GM20431 (cell line): ENCODE results near the gene SSBP3.
"Not testable (repeated sequence)": the region's sequence is repeated elsewhere in the genome, so short reads cannot be mapped to it uniquely, and the experiment has no call there.

Source experiments
- in situ Hi-C: fragments of 300-500 bp; cut with MseI, MboI; formaldehyde crosslinking; loops from one replicate; pipeline ENCODE4 v1.15.0; 2020; ENCODE audit warnings: low sequenced_read_pairs; ENCODE audit not compliant: unreplicated experiment

The SSBP3 gene

DNA sequence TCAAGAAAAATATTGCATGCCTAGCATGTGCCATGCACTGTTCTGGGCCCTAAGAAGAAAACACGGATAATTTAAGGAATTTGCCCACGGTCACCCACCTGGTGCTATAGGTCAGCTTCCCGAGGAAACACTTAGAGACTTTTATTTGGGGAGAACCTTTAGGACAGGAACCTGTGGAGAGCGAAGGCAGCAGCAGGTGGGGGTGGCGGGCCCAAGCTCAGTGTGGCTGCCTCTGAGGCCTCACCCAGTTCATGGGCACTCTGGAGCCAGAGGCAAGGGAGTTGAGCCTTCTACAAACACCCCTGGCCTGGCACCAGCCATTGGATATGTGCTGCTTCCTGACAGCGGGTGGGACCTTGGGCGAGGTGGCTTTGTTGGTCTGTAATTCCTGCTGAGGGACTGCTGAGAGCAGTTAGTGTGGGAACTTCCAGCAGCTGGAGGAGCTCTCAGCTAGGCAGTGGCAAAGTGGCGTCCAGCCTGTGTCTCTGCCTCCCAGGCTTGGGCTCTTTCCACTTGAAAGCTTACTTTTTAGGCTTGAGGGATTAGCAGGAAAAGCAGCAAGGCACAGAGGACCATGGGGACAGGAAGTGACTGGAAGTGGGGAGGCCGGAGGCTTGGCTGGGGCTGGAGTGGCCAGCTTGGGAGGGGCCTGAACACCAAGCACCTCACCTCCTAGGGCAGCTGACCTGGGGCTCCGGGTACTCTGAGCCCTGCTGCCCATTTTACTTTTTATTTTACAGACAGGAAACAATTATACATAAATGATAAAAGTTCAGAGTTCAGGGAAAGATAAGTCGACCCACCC lies 187.1 kb downstream of the SSBP3 start:
- in situ Hi-C loops, result no loop called here

DNA sequence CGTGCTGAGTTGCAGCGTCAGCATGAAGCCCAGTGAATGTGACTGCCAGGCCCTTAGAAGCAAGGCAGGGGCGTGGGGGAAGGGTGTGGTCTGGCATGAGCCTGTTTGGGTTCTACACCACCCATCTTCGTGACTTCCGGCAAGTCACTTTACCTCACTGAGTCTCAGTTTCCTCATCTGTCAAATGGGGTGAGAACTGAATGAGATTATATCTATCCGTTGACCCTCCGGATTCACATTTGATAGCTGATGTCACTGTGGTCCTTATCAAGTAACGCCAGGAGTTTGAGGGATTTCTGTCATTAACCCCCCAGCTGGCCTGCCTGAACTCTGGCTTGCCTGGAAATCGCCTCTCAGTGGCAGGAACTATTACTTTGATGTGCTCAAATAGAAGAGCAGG lies 190.7 kb downstream of the SSBP3 start:
- in situ Hi-C loops, result no loop called here

DNA sequence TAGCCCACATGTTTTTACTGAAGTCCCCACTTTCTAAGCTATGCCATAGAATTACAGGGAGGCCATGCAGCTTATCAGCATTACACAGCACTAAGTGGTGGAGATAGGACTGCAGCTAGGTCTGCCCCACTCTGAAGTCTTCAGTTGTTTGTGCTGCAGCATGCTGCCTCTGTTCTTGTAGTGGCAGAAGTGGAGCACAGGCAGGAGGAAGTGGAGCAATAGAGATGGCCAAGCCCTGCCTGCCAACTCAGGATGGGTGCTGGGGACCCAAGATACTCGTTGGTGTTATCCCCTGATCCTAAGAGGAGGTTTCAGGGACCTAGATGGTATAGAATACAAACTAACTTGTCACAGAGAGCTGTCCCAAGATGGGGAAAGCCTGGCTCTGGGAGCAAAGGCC lies 193.3 kb downstream of the SSBP3 start:
- in situ Hi-C loops, result no loop called here

DNA sequence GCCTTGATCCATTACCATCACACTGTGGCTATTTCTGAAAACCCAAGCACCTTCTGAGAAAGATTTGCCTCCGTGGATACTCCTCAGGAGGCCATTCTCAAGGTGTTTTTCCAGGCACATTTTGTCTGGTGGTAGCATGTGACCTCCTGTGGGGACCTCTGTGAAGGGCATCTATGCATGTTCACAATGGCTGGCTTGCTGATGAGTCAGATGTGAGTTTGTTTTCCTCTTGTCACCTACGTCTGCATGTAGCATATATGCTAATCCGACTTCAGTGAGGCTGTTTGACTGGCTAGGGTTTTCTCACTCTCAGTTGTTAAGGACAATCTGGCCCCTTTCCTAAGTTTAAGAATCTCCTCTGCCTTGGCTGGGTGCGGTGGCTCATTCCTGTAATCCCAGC lies 198.3 kb downstream of the SSBP3 start:
- in situ Hi-C loops, result not testable (repeated sequence)

DNA sequence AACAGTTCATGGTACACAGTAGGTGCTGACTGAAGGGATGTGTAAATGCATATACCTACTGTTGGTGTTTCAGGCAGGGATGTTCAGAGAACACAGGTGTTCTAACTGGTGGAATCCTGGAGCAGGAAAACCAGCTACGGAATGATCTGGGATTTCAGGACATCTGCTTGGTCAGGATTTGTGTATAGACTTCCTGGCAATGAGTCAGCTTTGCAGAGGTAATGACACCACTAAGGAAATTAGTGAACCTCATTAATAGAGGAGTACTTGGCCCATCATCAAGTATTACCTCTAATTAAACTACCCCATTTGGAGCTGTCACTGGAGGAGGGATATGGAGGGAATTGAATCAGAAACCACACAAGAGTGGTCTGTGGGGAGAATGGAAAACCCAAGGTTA lies 198.9 kb downstream of the SSBP3 start:
- in situ Hi-C loops, result no loop called here

DNA sequence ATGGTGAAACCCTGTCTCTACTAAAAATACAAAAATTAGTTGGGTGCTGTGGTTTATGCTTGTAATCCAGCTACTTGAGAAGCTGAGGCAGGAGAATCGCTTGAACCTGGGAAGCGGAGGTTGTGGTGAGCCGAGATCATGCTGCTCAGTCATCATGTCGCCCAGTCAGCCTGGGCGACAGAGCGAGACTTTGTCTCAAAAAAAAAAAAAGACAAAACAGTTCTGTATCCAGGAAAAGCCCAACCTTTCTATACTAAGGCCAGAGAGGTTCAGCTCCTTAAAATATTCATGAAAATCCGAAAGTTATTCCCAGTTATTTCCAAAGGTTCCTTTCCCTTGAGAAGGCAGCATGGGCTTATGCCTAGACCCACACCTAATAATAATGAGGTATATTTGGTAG lies 202.0 kb downstream of the SSBP3 start:
- in situ Hi-C loops, result no loop called here

DNA sequence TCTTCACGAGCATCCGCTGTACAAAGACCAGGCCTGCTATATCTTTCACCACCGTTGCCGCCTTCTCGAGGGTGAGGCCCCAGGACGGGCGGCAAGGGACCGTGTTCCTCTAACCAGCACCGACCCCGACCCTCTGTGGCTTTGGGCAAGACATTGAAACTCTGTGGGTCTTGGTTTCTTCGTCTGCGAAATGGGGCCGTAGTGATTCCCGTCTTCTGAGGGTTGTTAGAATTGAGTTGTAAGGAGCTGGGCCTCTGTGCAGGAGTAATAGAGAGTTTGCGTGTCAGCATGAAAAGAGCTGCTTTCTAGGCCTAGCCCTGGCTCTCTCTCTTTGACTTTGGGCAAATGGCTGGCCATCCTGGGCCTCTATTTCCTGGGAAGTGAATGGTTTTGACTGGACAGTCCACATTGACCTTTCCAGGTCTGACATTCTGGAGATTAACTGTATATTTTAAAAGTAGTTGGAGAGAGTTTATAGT lies 205.6 kb downstream of the SSBP3 start:
- in situ Hi-C loops, result no loop called here

DNA sequence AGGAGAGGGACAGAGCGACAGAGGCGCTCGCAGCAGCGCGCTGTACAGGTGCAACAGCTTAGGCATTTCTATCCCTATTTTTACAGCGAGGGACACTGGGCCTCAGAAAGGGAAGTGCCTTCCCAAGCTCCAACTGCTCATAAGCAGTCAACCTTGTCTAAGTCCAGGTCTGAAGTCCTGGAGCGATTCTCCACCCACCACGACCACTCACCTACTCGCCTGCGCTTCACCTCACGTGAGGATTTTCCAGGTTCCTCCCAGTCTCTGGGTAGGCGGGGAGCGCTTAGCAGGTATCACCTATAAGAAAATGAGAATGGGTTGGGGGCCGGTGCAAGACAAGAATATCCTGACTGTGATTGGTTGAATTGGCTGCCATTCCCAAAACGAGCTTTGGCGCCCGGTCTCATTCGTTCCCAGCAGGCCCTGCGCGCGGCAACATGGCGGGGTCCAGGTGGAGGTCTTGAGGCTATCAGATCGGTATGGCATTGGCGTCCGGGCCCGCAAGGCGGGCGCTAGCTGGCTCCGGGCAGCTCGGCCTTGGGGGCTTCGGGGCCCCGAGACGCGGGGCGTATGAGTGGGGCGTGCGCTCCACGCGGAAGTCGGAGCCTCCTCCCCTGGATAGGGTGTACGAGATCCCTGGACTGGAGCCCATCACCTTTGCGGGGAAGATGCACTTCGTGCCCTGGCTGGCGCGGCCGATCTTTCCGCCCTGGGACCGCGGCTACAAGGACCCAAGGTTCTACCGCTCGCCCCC lies 206.3 kb downstream of the SSBP3 start, which contains the start of the genes CYB5RL and MRPL37:
Gene CYB5RL (minus strand): TSS at position 266 of the 754 bp plus-strand sequence. CDS start 4,414 bp downstream, outside the sequence.
Gene MRPL37 (plus strand): TSS at position 403 of the 754 bp plus-strand sequence. CDS start 77 bp downstream, at position 480.
- in situ Hi-C loops, result no loop called here

DNA sequence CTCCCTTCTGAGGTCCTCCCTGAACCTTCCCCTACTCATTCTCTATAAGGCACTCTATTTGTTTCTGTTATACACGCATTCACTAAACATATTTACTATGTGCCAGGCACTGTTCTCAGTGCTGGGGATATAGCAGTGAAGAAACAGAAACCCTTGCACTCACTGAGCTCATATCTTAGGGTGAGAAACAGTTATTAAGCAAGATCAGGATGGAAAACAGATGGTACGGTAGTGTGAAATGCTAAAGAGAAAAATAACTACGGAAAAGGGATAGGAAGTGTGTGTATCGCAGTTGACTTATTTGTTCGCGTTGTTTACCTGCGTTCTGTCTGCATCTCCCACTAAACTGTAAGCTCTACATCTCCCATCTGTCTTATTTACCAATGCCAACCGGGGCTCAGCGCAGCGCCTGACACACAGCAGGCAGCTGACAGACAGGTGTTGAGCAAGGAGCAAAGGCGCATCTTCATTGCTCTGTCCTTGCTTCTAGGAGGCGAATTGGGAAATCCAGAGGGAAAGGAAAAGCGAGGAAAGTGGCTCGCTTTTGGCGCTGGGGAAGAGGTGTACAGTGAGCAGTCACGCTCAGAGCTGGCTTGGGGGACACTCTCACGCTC lies 206.9 kb downstream of the SSBP3 start:
- in situ Hi-C loops, result no loop called here

DNA sequence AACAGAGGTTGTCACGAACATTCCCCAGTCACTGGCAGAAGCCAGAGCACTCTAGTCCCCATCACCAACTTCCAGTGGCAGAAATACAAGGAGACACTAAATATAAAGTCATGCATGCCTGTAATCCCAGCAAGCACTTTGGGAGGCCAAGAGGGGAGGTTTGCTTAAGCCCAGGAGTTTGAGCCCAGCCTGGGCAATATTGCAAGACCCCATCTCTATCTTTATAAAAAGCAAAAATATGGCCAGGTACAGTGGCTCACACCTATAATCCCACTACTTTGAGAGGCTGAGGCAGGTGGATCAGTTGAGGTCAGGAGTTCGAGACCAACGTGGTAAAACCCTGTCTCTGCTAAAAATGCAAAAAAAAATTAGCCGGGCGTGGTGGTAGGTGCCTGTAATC lies 212.7 kb downstream of the SSBP3 start:
- in situ Hi-C loops, result no loop called here

DNA sequence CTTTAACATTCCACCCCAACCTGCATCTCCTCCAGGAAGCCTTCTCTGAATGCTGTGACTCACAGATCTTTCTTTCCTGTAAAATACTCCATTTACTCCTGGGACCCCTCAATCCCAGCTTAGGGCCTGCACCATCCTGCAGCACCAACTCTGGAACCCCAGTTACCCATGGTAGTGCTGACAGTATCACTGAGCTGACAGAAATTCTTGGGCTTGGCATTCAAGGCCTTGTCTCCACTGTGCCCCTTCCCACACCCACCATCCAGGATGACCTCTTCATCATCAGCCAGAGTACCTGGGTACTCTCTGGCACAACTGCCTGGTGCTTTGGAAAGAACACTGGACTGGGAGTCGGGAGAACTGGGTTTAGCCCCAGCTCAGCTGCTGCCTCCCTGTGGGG lies 214.7 kb downstream of the SSBP3 start:
- in situ Hi-C loops, result no loop called here

DNA sequence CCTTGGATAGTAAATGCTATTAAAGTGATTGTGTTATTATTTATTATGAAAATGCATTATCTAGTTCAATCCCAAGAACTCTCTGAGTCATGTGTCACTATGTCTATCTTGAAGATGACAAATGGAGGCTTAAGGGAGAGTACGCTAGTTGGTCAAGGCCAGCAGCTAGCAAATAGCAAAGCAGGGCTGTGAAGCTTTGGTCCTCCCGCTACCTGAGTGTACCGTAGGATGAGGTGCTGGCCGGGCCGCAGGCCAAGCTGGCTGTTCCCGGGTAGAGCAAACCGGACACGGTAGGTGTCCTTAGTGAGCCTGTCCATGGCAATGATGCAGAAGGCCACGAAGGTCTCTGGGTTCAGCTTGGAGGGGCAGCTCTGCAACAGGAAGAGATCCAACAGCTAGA lies 215.7 kb downstream of the SSBP3 start:
- in situ Hi-C loops, result no loop called here

DNA sequence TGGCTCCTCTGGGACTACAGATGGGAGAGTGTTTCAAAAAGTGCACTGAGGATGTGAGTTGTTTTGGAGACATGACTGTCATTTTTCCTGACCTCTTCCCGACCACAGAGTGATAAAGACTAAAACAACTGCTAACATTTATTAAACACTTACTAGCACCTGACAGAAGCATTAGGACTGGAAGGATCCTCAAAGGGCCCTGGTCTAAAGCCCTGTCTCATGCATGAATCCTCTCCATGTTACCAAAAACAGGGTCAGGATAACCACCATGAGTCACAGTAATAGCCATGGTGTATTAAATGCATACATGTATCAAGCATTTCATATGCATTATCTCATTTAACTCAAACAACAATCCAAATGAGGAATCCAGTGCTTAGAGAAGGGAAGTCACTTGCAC lies 217.9 kb downstream of the SSBP3 start:
- in situ Hi-C loops, result no loop called here

DNA sequence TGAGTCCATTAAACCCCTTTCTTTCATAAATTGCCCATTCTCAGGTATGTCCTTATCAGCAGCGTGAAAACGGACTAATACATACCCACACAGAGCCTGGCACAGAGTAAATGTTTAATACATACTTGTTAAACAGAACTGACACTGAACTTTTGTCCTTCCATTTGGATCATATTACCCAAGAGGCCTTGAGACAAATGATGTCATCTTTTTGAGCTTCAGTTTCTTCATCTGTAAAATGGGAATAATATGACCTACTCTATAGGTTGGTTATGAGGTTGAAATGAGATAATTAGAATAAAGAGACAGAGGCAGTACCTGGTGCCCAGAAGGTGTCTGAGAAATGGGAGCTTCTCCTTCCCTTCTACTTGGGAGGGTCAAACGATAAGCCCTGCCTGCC lies 220.1 kb downstream of the SSBP3 start:
- in situ Hi-C loops, result no loop called here

DNA sequence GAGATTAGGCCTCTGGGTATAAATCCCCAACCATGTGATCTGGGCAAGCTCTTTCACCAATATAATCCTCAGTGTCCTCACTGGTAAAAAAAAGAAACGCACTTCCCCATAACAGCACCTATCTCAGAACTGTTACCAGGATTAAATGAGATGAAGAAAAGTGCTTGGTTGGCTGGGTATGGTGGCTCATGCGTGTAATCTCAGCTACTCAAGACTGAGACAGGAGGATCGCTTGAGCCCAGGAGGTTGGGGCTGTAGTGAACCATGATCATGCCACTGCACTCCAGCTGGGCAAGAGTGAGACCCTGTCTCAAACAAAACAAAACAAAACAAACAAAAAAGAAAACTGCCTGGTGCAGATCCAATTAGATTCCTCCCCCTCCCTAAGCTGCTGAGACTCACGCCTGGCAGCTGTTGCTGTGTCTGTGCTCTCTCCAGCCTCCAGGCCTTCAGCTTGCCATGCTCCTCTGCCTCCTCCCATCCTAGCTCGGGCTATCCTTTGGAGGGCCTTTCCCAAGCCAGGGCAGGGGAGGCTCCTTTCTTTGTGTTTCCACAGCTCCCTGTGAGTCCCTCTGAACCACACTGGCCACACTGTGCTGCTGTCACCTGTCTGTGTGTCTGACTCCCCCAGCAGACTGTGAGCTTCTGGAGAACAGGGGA lies 225.4 kb downstream of the SSBP3 start:
- in situ Hi-C loops, result no loop called here

DNA sequence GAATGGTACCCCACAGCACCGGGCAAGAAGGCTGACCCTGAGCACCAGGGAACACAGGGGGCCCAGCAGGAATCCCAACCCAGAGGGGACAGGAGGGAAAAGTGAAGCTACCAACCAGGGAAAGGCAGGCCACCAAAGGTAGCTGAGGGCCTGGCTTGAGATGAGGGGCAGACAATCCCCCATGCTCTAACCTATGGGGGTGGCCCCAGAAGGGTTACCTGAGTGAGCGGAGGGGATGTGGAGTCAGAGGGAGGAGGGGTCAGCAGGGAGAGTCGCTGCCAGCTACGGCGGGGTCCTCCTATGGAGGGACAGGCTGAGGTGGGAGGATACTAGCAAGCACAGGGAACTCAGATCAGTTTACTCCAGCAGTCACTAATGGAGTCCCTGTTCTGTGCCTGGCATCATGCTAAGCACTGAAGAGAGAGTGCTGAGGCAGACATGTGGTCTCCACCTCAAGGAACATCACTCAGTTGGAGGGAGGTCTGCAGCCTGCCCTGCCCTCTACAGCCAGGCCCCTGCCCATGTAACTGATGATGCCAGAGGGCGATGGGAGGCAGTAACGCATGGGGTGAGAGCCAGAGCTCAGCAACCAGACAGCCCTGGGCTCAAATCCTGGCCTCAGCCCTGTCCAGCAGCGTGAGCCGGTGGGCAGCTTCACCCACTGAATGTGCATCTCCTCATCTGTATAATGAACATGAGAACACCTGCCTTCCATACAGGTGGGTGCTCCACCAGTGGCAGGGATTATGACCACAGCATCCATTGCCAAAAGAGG lies 227.7 kb downstream of the SSBP3 start:
- in situ Hi-C loops, result no loop called here

DNA sequence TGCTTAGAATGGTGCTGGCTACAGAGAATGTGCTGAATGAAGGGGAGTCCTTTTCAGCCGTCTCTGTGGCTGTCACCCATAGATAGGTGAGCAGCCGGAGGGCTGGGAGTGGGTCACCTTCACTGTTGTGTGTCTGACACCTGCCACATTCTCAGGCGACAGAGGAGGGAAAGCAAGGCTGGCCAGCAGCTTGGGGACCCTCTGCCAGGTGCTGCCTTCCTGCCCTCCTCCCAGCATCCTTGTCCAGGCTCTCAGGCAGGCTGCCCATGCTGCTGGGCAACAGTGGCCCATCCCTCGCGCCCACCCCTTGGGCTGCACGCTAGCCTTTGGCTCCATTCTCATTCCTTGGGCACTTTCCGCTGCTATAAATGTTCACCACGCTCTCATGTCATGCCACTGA lies 228.5 kb downstream of the SSBP3 start:
- in situ Hi-C loops, result no loop called here

DNA sequence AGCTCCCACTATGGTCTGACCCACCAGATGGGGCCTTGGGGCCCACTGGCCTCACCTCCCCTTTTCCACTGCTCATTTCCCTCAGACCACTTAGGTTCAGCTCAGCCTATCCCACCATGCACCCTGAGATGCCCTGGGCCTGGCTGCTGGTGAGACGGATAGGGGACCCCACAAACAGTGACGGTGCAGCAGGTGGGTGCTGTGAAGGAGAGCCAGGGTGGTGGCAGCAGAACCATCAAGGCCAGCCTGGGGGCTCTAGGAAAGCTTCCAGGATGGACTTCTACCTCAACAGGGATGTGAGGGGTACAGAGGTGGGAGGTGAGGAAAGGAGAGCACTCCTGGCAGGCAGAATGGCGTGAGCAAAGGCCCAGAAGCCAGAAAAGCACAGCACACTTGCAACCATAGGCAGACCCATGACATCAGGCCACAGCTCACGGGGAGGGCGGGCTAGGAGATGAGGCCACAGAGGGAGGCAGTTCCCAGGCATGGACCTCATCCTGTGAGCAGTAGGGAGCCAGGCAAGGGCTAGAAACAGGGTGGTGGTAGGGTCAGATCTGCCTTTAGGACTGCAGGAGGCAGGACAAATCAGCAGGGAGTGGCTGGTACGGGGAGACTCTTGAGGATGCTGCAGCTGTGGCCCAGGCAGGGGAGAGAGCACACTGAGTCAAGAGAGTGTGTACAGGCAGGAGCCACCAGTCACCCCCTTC lies 229.4 kb downstream of the SSBP3 start:
- in situ Hi-C loops, result no loop called here
